GM21360 (cell line): ENCODE data around the gene ZNF227.
"Not testable (repeated sequence)": the region's sequence is repeated elsewhere in the genome, so short reads cannot be mapped to it uniquely, and the experiment has no call there.

Source experiments
- ATAC-seq: cut with Tn5 transposase; IDR thresholded peaks from one replicate; pipeline ENCODE4 v1.9.1; 2021; ENCODE audit warnings: mild to moderate bottlenecking, moderate library complexity; ENCODE audit not compliant: unreplicated experiment

The ZNF227 gene

GRCh38 chr19:44212250-44212865, at the start of gene ZNF227:
Gene ZNF227 (plus strand): TSS chr19:44212532. CDS start chr19:44217793, 5,261 bp downstream.
- ATAC-seq: peak; percentile 76

GRCh38 chr19:44163789-44164188, 48.5 kb upstream of the ZNF227 start:
- ATAC-seq: no peak

DNA sequence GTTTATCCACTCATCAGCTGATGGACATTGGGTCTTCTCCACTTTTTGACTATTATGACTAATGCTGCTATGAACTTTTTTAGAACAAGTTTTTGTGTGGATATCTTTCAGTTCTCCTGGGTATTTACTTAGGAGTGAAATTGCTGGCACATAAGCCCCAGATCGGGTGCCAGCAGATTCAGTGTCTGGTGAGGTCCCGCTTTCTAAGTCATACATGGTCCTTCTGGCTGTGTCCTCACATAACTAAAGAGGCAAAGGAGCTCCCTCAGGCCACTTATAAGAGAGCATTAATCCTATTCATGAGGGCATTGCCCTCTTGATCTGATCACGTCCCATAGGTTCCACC, 48.0 kb upstream of the ZNF227 start:
- no peak for ATAC-seq

DNA sequence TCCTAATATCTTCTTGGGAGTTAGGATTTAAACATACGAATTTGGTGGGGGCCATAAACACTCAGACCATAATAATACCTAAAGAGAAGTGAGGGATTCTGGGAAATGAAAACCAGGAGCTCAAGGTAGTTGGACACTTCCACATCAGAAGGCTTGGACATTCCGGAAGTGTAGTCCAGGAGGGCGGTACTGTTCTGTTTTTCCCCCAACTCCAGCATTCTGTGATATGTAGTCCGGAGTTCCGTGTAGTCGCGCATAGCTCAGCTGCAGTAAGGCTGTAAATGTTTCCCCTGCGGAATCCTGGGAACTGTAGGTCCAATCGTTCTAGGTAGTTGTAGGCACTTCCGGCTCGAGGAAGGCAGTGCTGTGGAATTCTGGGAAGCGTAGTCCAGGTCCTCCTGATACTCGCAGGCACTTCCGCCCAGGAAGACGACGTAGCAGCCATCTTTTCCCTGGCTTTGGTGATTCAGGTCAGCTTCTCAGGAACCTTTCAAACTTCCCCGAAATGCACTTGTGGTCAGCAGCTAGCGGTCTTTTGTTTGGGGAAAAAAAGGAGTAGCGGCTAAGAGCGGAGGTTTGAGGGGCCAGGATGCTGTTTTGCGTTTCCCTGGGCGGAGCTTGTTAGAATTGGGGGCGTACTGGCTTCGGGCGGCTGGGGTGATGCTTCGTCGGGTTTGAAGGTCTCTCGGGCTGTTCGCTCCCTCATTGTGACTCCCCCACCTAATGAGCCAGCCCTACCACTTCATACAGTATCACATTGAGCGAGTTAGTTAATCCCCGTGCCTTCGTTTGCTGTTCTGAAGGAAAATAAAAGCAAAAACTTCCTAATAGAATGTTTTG, 47.4 kb upstream of the ZNF227 start, which contains the start of gene ZNF226:
TSS of gene ZNF226 (plus strand) at position 428 of the 840 bp plus-strand sequence. CDS start 4,981 bp downstream, outside the sequence.
- peak; percentile 84 for ATAC-seq

- ATAC-seq: not testable (repeated sequence)
Measured at GRCh38 chr19:44170660-44171059, 41.7 kb upstream of the ZNF227 start.

DNA sequence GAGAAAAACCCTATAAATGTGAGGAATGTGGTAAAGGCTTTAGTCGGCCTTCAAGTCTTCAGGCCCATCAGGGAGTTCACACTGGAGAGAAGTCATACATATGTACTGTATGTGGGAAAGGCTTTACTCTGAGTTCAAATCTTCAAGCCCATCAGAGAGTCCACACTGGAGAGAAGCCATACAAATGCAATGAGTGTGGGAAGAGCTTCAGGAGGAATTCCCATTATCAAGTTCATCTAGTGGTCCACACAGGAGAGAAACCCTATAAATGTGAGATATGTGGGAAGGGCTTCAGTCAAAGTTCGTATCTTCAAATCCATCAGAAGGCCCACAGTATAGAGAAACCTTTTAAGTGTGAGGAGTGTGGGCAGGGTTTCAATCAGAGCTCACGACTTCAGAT, 35.7 kb upstream of the ZNF227 start:
- ATAC-seq: no peak

GRCh38 chr19:44180968-44181367, 31.4 kb upstream of the ZNF227 start:
- ATAC-seq: no peak

DNA sequence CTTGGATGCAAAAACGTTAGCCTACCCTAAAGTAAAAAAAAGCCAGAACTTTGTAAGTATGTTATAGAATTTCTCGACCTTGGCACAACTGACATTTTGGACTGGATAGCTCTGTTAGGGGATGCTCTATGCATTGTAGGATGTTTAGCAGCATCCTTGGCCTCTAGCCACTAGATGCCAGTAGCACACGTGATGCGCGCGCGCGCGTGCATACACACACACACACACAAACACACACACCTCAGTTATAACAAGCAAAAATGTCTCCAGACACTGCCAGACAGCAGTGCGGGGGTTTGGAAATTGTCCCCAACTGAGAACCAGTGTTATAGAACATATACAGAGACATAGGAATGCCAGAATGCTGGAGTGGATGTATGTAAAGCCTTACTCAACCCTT, 30.2 kb upstream of the ZNF227 start:
- no peak for ATAC-seq

GRCh38 chr19:44190020-44190419, 22.3 kb upstream of the ZNF227 start:
- no peak for ATAC-seq

- no peak for ATAC-seq
Measured at GRCh38 chr19:44192127-44192526, 20.2 kb upstream of the ZNF227 start.

DNA sequence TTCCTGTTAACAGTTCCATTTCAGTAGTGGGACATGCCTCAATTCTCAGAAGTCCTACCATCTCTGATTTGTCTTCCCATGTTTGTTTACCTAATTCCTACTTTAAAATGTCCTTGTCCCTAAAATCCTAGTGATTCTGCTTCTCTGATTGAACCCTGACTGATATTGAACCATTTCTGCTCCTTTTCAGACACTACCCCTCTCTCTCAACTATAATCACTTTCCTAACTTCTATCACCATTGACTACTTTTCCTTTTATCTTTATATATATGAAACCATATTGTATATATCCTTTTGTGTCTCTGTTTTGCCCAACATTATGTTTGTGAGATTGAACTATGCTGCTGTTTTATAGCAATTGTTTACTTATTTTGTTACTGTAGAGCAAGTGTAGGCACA, 15.6 kb upstream of the ZNF227 start:
- no peak for ATAC-seq

DNA sequence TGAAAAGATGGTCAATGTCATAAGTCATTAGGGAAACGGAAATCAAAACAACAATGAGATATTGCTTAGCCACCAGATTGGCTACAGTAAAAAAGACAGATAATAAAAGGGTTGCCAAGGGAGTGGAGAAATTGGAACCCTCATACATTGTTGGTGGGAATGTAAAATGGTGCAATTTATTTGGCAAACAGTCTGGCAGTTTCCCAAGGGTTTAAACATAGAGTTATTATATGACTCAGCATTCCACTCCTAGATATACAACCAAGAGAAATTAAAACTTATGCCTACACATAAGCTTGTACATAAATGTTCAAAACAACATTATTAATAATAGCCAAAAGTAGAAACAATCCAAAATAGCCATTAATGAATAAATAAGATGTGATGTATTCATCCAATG, 9.9 kb upstream of the ZNF227 start:
- no peak for ATAC-seq

- no peak for ATAC-seq
Measured at GRCh38 chr19:44202974-44203373, 9.4 kb upstream of the ZNF227 start.

DNA sequence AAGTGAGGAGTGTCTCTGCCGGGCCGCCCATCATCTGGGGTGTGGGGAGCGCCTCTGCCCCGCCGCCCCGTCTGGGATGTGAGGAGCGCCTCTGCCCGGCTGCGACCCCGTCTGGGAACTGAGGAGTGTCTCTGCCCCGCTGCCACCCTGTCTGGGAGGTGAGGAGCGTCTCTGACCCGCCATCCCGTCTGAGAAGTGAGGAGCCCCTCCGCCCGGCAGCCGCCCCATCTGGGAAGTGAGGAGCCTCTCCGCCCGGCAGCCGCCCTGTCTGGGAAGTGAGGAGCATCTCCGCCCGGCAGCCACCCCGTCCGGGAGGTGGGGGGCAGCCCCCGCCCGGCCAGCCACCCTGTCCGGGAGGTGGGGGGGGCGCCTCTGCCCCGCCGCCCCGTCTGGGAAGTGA, 8.5 kb upstream of the ZNF227 start:
- not testable (repeated sequence) for ATAC-seq

DNA sequence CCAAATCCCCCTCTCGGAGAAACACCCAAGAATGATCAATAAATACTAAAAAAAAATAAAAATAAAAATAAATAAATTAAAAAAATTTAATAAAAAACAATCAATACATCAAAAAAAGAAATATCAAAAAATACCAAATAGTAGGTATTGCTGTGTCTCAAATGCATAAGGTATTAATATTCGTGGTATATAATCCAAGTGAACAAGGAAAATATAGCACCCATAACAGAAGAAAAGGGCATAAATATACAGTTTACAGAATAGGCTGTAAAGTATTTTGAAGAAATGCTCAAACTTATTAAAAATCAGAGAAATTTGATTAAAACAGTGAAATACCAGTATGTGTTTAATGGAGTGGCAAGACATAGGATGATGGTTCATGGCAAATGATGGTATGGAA, 7.6 kb upstream of the ZNF227 start:
- ATAC-seq: no peak

GRCh38 chr19:44207126-44207803, 5.1 kb upstream of the ZNF227 start:
- ATAC-seq: peak; percentile 78

- no peak for ATAC-seq
Measured at GRCh38 chr19:44212866-44213346, 574 bp downstream of the ZNF227 start.

DNA sequence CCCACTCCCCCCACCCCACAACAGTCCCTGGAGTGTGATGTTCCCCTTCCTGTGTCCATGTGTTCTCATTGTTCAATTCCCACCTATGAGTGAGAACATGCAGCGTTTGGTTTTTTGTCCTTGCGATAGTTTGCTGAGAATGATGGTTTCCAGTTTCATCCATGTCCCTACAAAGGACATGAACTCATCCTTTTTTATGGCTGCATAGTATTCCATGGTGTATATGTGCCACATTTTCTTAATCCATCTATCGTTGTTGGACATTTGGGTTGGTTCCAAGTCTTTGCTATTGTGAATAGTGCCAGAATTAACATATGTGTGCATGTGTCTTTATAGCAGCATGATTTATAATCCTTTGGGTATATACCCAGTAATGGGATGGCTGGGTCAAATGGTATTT, 7.6 kb downstream of the ZNF227 start:
- not testable (repeated sequence) for ATAC-seq

- ATAC-seq: not testable (repeated sequence)
Measured at GRCh38 chr19:44220761-44221160, 8.4 kb downstream of the ZNF227 start.

DNA sequence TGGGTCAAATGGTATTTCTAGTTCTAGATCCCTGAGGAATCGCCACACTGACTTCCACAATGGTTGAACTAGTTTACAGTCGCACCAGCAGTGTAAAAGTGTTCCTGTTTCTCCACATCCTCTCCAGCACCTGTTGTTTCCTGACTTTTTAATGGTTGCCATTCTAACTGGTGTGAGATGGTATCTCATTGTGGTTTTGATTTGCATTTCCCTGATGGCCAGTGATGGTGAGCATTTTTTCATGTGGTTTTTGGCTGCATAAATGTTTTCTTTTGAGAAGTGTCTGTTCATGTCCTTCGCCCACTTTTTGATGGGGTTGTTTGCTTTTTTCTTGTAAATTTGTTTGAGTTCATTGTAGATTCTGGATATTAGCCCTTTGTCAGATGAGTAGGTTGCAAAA, 9.0 kb downstream of the ZNF227 start:
- not testable (repeated sequence) for ATAC-seq

DNA sequence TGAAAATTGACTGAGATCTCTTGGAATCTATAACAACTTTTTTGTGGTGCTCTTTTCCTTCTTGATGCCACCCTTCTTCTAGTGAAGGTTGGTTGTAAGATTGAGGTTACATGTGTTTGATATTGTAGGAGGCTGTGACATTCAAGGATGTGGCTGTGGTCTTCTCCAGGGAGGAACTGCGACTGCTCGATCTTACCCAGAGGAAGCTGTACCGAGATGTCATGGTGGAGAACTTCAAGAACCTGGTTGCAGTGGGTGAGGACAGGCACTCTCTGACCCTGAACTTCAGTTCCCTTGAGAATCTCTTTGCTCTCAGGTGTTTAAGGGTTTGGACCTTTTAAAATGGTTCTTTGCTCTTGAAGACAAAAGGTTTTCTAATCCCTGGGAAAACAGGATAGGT, 16.0 kb downstream of the ZNF227 start:
- ATAC-seq: no peak

DNA sequence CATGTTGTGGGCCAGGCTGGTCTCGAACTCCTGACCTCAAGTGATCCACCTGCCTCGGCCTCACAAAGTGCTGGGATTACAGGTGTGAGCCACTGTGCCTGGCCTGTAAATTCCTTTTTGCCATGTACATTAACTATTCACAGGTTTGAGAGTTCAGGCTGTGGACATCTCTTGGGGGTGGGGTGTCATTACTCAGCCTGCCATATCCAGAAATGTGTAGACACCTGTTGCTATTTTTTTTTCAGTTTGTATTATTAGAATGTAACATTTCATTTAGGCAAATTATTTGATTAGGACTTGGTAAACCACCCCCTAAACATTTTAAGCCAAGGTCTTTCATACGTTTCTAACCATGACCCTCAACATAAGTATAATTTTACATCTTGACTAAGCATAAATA, 20.5 kb downstream of the ZNF227 start:
- no peak for ATAC-seq
